ENCODE data around the gene HLA-DRA.
A peak's percentile ranks its signal among the peaks of the same experiment; 100 is the strongest.

Gene HLA-DRA

DNA sequence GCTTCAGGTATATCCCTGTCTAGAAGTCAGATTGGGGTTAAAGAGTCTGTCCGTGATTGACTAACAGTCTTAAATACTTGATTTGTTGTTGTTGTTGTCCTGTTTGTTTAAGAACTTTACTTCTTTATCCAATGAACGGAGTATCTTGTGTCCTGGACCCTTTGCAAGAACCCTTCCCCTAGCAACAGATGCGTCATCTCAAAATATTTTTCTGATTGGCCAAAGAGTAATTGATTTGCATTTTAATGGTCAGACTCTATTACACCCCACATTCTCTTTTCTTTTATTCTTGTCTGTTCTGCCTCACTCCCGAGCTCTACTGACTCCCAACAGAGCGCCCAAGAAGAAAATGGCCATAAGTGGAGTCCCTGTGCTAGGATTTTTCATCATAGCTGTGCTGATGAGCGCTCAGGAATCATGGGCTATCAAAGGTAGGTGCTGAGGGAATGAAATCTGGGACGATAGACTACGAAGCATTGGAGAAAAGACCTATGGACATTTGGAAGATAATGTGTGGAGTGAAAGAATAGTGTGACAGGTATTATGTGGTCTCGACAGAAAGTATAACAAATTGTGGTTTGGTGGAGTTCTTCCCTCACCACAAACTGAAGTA, at the start of gene HLA-DRA:
Gene HLA-DRA, plus strand, starts transcription at position 286 of the 613 bp plus-strand sequence. Its CDS starts 64 bp downstream, at position 350.
- DNase-seq (ENCODE audit: low read depth, low spot score): no peak

DNA sequence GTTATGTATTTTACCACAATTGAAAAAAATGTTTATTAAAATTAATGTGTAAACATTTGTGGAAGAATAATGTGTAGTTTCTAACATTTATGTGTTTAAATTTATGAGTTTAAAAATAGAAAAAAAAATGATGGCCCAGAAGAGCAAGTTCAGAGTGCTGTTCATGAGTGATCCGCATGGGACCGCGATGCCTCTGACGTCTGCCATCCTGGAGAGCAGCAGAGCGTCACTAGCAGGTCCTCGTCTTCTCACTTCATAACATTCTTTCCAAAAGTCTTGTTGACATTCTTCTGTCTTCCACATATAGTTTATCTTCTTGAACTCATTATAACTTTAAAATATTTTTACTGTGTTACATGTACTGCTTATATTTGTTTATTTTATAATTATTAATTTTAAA, 48.2 kb upstream of the HLA-DRA start:
- DNase-seq (ENCODE audit: low read depth, low spot score): no peak

DNA sequence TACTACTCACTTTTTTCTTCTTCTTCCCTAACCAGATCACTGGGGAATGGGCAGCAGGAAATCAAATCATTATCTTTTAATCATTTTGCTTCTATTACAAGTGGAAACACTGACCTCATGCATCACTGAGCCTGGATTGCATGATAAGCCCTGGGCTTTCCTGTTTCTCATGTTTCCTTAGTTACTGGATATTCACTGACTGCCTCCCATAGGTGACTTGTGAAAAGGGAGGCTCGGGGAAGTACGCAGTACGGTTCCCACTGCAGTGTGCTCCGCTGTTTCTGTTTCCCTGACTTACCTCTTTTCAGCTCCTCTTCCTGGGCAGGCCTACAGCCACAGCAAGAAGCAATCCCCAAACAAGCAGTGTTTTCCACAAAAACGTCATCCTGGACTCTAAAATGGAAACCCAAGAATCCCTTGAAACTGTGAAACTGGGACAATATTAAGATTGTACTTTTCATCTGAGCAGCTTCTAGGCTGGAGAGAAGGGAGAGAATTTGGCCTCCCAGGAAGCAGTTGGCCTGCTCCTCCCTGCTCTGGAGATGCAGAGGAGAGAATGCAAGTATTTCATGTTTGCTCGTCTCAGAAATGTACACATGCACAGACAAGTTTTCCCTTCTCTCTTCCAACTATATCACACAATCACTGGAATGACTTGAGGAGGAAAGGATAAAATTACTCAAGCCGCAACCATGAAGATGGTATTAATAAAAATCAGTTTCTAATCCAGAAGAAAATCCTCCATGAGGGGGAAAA, 45.8 kb upstream of the HLA-DRA start:
- no peak for DNase-seq (ENCODE audit: low read depth, low spot score)

- DNase-seq (ENCODE audit: low read depth, low spot score): no peak
These were observed 43.7 kb upstream of the HLA-DRA start for GRCh38 chr6:32396028-32396427.

GRCh38 chr6:32397252-32397920, 42.3 kb upstream of the HLA-DRA start:
- DNase-seq (ENCODE audit: low read depth, low spot score): no peak

GRCh38 chr6:32401284-32401963, 38.3 kb upstream of the HLA-DRA start:
- DNase-seq (ENCODE audit: low read depth, low spot score): no peak

DNA sequence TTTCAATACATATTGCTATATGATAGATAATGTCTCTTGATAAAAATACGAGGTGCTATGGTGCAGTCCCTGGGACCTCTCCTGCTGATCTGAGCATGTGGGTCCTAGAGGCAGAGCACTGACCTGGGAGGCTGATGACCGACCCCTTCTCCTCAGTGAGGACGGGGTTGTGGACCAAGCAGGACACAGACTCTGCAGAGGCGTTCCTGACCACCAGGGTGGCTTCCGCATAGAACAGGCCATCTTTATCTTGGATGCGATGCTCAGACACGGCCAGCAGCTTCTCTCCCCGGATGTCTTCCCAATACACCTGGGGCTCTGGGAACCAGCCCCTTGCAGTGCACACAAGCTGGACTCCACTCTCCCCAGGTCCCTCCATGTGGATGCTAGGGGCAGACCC, 36.9 kb upstream of the HLA-DRA start:
- no peak for DNase-seq (ENCODE audit: low read depth, low spot score)

DNA sequence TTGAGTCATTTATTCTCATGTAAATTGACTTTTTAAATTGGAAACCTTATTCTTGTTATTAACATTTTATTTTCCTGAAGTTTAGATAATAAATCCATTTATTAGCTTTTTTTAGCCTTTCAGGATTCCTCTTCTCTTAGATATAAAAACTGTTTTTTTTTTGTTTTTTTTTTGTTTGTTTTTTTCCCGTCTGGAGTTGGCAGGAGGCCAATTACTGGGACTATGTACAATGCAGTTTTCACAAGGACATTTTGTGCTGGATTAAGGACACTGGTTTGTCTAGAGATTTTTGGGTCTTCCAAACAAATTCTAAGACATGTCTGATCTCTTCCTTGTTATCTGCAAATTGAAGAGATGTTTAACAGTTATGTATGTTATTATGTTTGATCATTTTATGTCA, 34.0 kb upstream of the HLA-DRA start:
- DNase-seq (ENCODE audit: low read depth, low spot score): no peak

DNA sequence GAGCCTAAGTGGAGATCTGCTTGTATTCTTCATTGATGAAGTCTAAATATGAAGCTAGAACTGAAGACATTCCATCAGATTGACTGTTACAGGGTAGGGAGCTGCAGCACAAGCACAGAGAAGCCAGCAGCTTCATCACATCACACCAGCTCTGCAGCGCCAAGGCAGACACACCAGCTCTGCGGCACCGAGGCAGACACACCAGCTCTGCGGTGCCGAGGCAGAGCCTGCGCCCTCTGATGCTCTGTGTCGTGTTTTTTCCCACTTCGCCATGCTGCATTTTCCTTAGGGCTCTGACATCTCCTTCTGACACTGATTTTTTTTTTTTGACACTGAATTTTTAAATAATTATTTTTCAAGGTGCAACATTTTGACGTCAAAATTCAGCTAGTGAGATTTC, 33.5 kb upstream of the HLA-DRA start:
- no peak for DNase-seq (ENCODE audit: low read depth, low spot score)

DNA sequence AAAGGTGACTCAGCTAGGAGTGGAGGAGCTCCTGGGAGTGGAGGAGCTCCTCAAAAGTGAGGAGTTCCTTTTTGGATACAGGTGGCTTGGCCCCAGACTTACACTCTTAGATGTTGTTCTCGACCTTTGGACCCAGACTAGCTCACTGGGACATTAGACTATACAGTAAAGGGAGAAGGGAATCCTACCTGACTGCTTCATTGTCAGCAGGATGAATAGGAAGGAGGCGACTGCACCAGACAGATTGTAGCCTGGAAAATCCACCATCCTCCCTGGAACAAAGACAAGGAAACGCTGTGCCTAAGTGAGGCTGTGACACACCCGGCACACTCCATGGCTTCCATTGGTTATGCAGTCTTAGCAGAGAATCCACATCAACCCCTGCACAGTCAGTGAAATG, 32.8 kb upstream of the HLA-DRA start, which contains the start of gene BTNL2:
Gene BTNL2, minus strand, starts transcription at position 325 of the 400 bp plus-strand sequence. Its CDS starts 58 bp downstream, at position 267.
- DNase-seq (ENCODE audit: low read depth, low spot score): no peak

GRCh38 chr6:32410906-32411305, 28.8 kb upstream of the HLA-DRA start:
- DNase-seq (ENCODE audit: low read depth, low spot score): no peak

DNA sequence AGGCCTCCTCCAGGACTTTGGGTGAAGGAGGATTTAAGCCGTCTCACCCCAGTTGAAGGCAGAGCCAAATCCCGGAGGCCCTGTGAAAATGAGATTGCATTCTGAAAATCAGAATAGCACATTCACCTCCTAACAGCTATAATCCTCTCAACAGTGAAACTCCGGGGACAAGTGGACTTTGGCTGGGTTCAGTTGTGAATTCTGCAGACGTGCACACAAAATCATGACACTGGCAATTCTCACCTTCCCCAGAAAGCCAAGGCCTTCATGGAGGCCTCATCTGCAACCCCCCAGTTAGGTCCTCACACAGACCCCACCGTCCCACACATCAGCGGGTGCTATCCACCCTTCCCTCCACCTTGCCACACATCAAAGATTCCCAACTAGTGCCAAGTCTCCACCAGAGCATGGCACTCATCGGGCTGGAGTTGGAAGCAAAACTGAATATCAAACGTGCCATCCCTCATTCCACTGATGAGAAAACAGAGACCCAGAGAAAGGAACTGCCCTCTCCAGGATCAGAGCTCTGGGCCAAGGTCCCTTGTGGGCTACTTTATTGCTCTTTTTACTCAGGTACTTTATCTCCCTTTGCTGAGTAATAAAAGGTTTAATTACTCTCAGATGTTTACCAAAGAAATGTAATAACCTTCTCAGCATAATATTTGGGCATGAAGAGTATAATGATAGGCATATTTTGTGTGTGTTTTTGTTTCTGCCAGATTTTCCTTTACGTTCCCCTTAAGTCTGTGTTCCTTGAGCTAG, 27.9 kb upstream of the HLA-DRA start:
- DNase-seq (ENCODE audit: low read depth, low spot score): no peak

DNA sequence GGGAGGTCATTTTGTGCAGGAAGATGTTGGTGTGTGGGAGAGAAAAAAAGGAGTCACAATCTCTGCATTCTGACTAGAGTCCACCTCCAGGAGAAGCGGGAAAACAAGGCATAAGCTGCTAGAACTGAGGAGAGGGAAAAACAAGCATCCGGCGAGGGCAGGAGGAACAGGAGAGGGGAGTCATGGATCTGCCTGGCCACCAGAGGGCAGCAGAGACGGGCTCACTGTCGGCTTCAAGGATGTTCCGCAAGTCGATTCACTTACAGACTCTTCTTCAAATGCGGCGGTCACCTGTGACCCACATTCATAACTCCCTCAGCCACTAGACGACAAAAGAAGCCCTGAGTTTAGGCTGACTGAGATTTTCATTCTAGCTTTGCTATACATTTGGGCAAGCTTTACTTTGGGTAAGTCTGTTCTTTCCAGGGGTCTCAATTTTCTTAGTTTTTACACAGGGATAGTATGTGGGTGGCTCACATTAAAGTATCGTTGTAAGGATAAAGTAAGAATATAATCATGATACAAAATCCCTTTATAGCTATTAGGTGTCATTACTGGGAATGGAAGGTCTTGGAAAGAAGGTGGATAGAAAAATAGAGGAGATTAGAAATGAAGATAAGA, 26.1 kb upstream of the HLA-DRA start:
- peak; percentile 40 for DNase-seq (ENCODE audit: low read depth, low spot score)

DNA sequence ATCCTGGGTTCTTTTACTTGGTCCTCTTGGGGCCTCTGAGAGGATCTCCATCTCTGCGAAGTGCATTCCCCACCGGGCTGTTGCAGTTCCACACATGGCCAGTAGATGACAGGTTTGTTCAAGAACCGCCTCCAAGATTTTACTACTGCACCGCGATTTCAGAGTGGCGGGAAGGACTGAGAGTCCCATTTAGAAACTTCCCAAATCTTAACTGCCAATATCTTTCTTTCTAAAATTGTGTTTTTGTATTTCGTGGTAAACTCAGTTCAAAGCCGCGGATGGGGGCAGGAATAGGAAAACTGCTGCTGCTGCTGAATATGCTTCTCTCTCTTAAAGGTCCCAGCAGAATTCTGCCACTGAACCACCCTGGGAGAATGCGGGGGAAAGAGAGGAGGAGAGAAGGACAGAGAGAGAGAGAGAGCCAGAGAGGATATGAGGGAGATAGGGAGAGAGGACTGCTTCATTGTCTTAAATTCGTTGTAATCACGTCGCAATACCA, 24.1 kb upstream of the HLA-DRA start:
- peak; percentile 36 for DNase-seq (ENCODE audit: low read depth, low spot score)

DNA sequence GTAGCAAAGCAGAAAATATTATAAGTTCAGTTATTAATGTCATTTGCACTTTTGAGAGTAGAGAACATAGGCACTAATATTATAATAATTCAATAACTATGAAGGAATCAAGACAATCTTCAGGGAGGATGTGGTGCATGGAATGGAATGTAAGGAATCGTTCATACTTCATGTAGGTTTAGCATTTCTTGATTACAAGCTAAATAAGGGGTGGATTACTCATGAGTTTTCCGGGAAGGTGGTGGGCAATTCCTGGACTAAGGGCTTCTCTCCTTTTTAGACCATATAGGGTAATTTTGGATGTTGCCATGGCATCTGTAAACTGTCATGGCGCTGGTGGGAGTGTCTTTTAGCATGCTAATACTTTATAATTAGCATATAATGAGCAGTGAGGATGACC, 23.7 kb upstream of the HLA-DRA start:
- DNase-seq (ENCODE audit: low read depth, low spot score): no peak

GRCh38 chr6:32424589-32425300, 14.9 kb upstream of the HLA-DRA start:
- no peak for DNase-seq (ENCODE audit: low read depth, low spot score)

GRCh38 chr6:32426338-32426737, 13.3 kb upstream of the HLA-DRA start:
- no peak for DNase-seq (ENCODE audit: low read depth, low spot score)

GRCh38 chr6:32427218-32427617, 12.5 kb upstream of the HLA-DRA start:
- no peak for DNase-seq (ENCODE audit: low read depth, low spot score)

DNA sequence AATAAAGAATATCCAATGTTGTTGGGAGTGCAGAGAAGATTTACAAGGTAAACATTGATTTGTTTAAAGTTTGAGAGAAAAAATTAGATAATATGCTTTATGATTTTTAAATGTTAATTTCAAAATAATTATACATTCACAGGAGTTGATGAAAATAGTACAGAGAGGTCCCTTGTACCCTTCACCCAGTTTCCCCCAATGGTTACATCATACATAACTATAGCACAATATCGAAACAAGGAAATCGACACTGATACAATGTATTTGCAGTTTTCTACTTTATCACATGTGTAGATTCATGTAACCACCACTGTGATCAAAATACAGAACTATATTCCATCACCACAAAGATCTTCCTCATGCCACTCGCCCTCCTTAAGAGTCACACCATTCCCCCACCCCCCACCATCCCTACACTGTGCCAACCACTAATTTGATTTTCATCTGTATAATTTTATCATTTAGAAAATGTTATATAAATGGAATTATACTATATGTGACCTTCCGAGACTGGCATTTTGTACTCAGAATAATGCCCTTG, 11.7 kb upstream of the HLA-DRA start:
- no peak for DNase-seq (ENCODE audit: low read depth, low spot score)

GRCh38 chr6:32430179-32430578, 9.5 kb upstream of the HLA-DRA start:
- no peak for DNase-seq (ENCODE audit: low read depth, low spot score)
